Hepatic stellate cell (primary cell): ENCODE results near the gene PTPRD.

ENCODE experiments used
- DNase-seq: peaks from one replicate; pipeline ENCODE4 v3.0.0; 2011; ENCODE audit warnings: low spot score

The PTPRD gene

GRCh38 chr9:9305600-9305999, 1307.2 kb downstream of the PTPRD start:
- DNase-seq: no peak

GRCh38 chr9:9299134-9299533, 1313.7 kb downstream of the PTPRD start:
- no peak for DNase-seq

- DNase-seq: no peak
Observed at GRCh38 chr9:9286001-9286400, 1326.8 kb downstream of the PTPRD start.

- no peak for DNase-seq
Observed at GRCh38 chr9:9284201-9284600, 1328.6 kb downstream of the PTPRD start.

GRCh38 chr9:9283159-9283986, 1329.4 kb downstream of the PTPRD start:
- no peak for DNase-seq

- no peak for DNase-seq
Observed at GRCh38 chr9:9275601-9276000, 1337.2 kb downstream of the PTPRD start.

- no peak for DNase-seq
Observed at GRCh38 chr9:9257999-9258498, 1354.8 kb downstream of the PTPRD start.

GRCh38 chr9:9246726-9247125, 1366.1 kb downstream of the PTPRD start:
- DNase-seq: no peak

- DNase-seq: no peak
Observed at GRCh38 chr9:9231946-9232345, 1380.9 kb downstream of the PTPRD start.

- no peak for DNase-seq
Observed at GRCh38 chr9:9229269-9229668, 1383.5 kb downstream of the PTPRD start.

GRCh38 chr9:9223175-9223574, 1389.6 kb downstream of the PTPRD start:
- no peak for DNase-seq

GRCh38 chr9:9222730-9223129, 1390.1 kb downstream of the PTPRD start:
- no peak for DNase-seq

- DNase-seq: no peak
Observed at GRCh38 chr9:9216934-9217333, 1395.9 kb downstream of the PTPRD start.

GRCh38 chr9:9215050-9215449, 1397.8 kb downstream of the PTPRD start:
- DNase-seq: no peak

GRCh38 chr9:9214066-9214465, 1398.7 kb downstream of the PTPRD start:
- DNase-seq: no peak

- no peak for DNase-seq
Observed at GRCh38 chr9:9212963-9213362, 1399.8 kb downstream of the PTPRD start.

- no peak for DNase-seq
Observed at GRCh38 chr9:9202276-9202675, 1410.5 kb downstream of the PTPRD start.

GRCh38 chr9:9186086-9186485, 1426.7 kb downstream of the PTPRD start:
- no peak for DNase-seq

GRCh38 chr9:9182431-9182830, 1430.4 kb downstream of the PTPRD start:
- DNase-seq: no peak

- no peak for DNase-seq
Observed at GRCh38 chr9:9177081-9177480, 1435.7 kb downstream of the PTPRD start.

- no peak for DNase-seq
Observed at GRCh38 chr9:9174358-9174757, 1438.4 kb downstream of the PTPRD start.

GRCh38 chr9:9173264-9173663, 1439.5 kb downstream of the PTPRD start:
- DNase-seq: no peak

- no peak for DNase-seq
Observed at GRCh38 chr9:9170439-9171134, 1442.2 kb downstream of the PTPRD start.
